Memory B cell (primary cell): Measurements from ENCODE around the gene HOXD3.

Experiments used
- ATAC-seq: fragments of 150-1000 bp; cut with Tn5 transposase; 2 replicates; pipeline ENCODE4 v1.10.0; 2021; ENCODE audit warnings: low read depth, mild to moderate bottlenecking, moderate library complexity
- DNase-seq, 2 donors: peaks; one replicate each; pipeline ENCODE4 v3.0.0; 2022; ENCODE audit warnings: low spot score in 2 of 2
- H3K27ac Mint-ChIP-seq: one replicate; pipeline ENCODE4 v1.8.0; 2022; ENCODE audit warnings: mild to moderate bottlenecking, moderate library complexity, mixed read lengths
- H3K27me3 Mint-ChIP-seq: one replicate; pipeline ENCODE4 v1.8.0; 2022; ENCODE audit warnings: mixed read lengths
- H3K36me3 Mint-ChIP-seq: one replicate; pipeline ENCODE4 v1.8.0; 2022; ENCODE audit warnings: mild to moderate bottlenecking, mixed read lengths
- H3K4me1 Mint-ChIP-seq: one replicate; pipeline ENCODE4 v1.8.0; 2022; ENCODE audit warnings: mixed read lengths
- H3K4me3 Mint-ChIP-seq: one replicate; pipeline ENCODE4 v1.8.0; 2022; ENCODE audit warnings: mild to moderate bottlenecking, moderate library complexity, mixed read lengths
- H3K9me3 Mint-ChIP-seq: one replicate; pipeline ENCODE4 v1.8.0; 2022; ENCODE audit warnings: mixed read lengths

The HOXD3 gene

GRCh38 chr2:176136374-176137251, 20.5 kb upstream of the HOXD3 start:
- DNase-seq, result no peak
- ATAC-seq, result no peak
- H3K27ac Mint-ChIP-seq, result no peak overlapping the region
- H3K27me3 Mint-ChIP-seq, result peaks cover 39% of the 10 kb centered on the region
- H3K4me3 Mint-ChIP-seq, result no peak overlapping the region
- H3K4me1 Mint-ChIP-seq, result peaks cover 15% of the 10 kb centered on the region
- H3K9me3 Mint-ChIP-seq, result peaks cover 2% of the 10 kb centered on the region
- peaks cover 3% of the 10 kb centered on the region for H3K36me3 Mint-ChIP-seq

DNA sequence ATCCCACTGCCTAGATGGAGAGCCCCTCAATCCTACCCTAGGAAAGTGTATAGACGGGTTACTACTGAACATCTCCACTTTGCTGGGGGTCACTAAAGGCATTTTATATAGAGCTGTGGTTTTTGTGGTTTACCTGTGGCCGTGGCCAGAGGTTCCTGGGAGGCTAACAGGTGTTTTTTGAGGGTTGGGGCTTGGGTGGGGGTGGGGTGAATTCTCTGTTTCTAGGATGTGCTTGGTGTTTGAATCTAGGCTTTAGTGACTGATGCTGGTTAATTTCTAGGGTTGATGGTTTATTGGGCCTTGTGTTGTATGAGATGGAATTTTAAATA, 19.9 kb upstream of the HOXD3 start:
- no peak overlapping the region for H3K27ac Mint-ChIP-seq
- peaks cover 3% of the 10 kb centered on the region for H3K36me3 Mint-ChIP-seq
- peaks cover 2% of the 10 kb centered on the region for H3K9me3 Mint-ChIP-seq
- H3K4me3 Mint-ChIP-seq, result no peak overlapping the region
- peaks cover 14% of the 10 kb centered on the region for H3K4me1 Mint-ChIP-seq
- no peak for ATAC-seq
- no peak for DNase-seq
- peaks cover 39% of the 10 kb centered on the region for H3K27me3 Mint-ChIP-seq

GRCh38 chr2:176137906-176138305, 19.2 kb upstream of the HOXD3 start:
- Mint-ChIP-seq H3K4me1 (peaks cover 12% of the 10 kb centered on the region), H3K27me3 (peaks cover 37% of the 10 kb centered on the region), H3K4me3 (no peak overlapping the region), H3K27ac (no peak overlapping the region), H3K9me3 (peaks cover 2% of the 10 kb centered on the region), H3K36me3 (peaks cover 3% of the 10 kb centered on the region)
- DNase-seq (no peak), ATAC-seq (no peak)

DNA sequence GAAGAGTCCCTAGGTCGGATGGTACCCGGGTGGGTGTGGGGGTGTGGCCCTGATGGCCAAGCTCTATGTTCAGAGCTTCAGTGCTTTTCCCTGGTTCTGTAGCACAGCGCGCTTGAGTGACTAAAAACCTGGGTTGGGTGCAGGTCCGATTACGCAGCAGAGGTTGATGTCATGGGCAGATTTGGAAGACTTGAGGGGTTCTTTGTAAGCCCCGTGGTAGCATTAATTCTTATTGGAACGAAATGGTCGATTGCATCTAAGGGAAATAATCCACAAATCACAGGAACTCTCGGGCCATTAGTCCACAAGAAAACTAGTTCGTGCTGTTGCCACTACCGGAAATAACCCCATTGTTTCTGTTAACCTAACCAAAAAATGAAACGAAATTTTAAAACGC, 18.6 kb upstream of the HOXD3 start:
- Mint-ChIP-seq H3K4me3 (no peak overlapping the region), H3K36me3 (peaks cover 3% of the 10 kb centered on the region), H3K4me1 (peaks cover 12% of the 10 kb centered on the region), H3K27ac (no peak overlapping the region), H3K27me3 (peaks cover 38% of the 10 kb centered on the region), H3K9me3 (peaks cover 2% of the 10 kb centered on the region)
- ATAC-seq (no peak), DNase-seq (no peak)

- H3K9me3 Mint-ChIP-seq, result peaks cover 2% of the 10 kb centered on the region
- DNase-seq (no peak), ATAC-seq (no peak)
- no peak overlapping the region for H3K4me3 Mint-ChIP-seq
- H3K36me3 Mint-ChIP-seq, result peaks cover 3% of the 10 kb centered on the region
- H3K27me3 Mint-ChIP-seq, result peaks cover 38% of the 10 kb centered on the region
- no peak overlapping the region for H3K27ac Mint-ChIP-seq
- peaks cover 12% of the 10 kb centered on the region for H3K4me1 Mint-ChIP-seq
These were observed 18.0 kb upstream of the HOXD3 start for GRCh38 chr2:176138923-176139660.

DNA sequence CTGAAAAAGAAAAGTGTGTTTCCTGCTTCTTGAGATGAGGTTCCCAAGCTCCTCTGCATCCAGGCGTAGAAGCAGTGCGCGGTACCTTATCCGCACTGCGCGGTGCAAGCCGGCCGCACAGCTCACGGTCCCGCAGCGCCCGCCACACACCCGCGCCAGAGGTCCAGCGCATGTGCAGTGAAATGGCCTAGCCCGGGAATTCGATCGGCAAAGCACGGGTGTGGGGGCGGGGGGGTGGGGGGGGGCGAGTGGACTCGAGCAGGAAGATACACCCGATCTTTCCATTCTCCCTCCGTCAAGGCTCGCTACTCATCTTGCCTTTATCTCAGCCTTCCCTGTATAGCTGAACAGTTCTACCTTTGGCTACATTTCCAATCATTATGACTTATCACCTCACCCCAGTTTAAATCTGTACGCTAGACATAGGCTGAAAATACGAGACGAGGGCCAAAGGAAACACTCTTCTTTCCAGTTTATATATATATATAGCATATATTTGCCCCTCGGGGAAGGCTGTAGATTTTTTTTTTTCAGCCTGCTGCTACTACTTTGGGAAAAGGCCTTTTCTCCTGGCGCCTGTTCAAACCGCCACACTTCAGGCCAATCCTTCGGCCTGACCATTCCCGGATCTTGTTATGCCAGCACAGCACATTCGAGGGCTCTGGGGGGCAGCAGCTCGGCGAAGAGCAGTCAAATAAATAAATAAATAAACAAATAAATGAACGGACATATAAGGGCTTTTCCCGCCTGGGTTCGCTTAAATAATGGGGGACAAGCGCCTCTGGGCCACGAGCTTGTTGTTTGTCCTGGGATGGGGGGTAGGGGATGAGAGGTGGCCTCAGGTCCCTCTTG, 17.2 kb upstream of the HOXD3 start:
- ATAC-seq (no peak), DNase-seq (no peak)
- peaks cover 12% of the 10 kb centered on the region for H3K4me1 Mint-ChIP-seq
- H3K4me3 Mint-ChIP-seq, result no peak overlapping the region
- no peak overlapping the region for H3K27ac Mint-ChIP-seq
- H3K36me3 Mint-ChIP-seq, result peaks cover 3% of the 10 kb centered on the region
- peaks cover 39% of the 10 kb centered on the region for H3K27me3 Mint-ChIP-seq
- H3K9me3 Mint-ChIP-seq, result peaks cover 2% of the 10 kb centered on the region

GRCh38 chr2:176140513-176141317, 16.4 kb upstream of the HOXD3 start:
- ATAC-seq (peak; percentile 82), DNase-seq (peak; percentile 52 to 78)
- H3K9me3 Mint-ChIP-seq, result peaks cover 1% of the 10 kb centered on the region
- peaks cover 10% of the 10 kb centered on the region for H3K4me1 Mint-ChIP-seq
- H3K36me3 Mint-ChIP-seq, result peaks cover 3% of the 10 kb centered on the region
- H3K27me3 Mint-ChIP-seq, result peaks cover 40% of the 10 kb centered on the region
- H3K27ac Mint-ChIP-seq, result no peak overlapping the region
- H3K4me3 Mint-ChIP-seq, result peak overlapping the region; percentile 2

GRCh38 chr2:176142281-176142680, 14.8 kb upstream of the HOXD3 start:
- Mint-ChIP-seq H3K27me3 (peaks cover 35% of the 10 kb centered on the region), H3K4me3 (no peak overlapping the region), H3K36me3 (peaks cover 3% of the 10 kb centered on the region), H3K27ac (no peak overlapping the region), H3K9me3 (no peaks in the 10 kb centered on the region), H3K4me1 (peaks cover 5% of the 10 kb centered on the region)
- ATAC-seq, result no peak
- no peak for DNase-seq

- H3K4me1 Mint-ChIP-seq, result peaks cover 5% of the 10 kb centered on the region
- H3K36me3 Mint-ChIP-seq, result no peaks in the 10 kb centered on the region
- no peak for ATAC-seq
- H3K4me3 Mint-ChIP-seq, result no peak overlapping the region
- H3K27ac Mint-ChIP-seq, result no peak overlapping the region
- DNase-seq, result peak in 1 of 2 donors; percentile 6
- no peaks in the 10 kb centered on the region for H3K9me3 Mint-ChIP-seq
- H3K27me3 Mint-ChIP-seq, result peaks cover 29% of the 10 kb centered on the region
These were observed 11.8 kb upstream of the HOXD3 start for GRCh38 chr2:176145085-176145969.

GRCh38 chr2:176146101-176146500, 11.0 kb upstream of the HOXD3 start:
- no peak overlapping the region for H3K4me3 Mint-ChIP-seq
- peaks cover 5% of the 10 kb centered on the region for H3K4me1 Mint-ChIP-seq
- DNase-seq (no peak), ATAC-seq (no peak)
- no peaks in the 10 kb centered on the region for H3K36me3 Mint-ChIP-seq
- H3K27me3 Mint-ChIP-seq, result peaks cover 32% of the 10 kb centered on the region
- H3K9me3 Mint-ChIP-seq, result no peaks in the 10 kb centered on the region
- no peak overlapping the region for H3K27ac Mint-ChIP-seq

- H3K4me1 Mint-ChIP-seq, result no peaks in the 10 kb centered on the region
- H3K36me3 Mint-ChIP-seq, result no peaks in the 10 kb centered on the region
- ATAC-seq (no peak), DNase-seq (no peak)
- H3K27me3 Mint-ChIP-seq, result peaks cover 28% of the 10 kb centered on the region
- no peak overlapping the region for H3K27ac Mint-ChIP-seq
- no peaks in the 10 kb centered on the region for H3K9me3 Mint-ChIP-seq
- no peak overlapping the region for H3K4me3 Mint-ChIP-seq
These were observed 10.5 kb upstream of the HOXD3 start for GRCh38 chr2:176146645-176147044.

- Mint-ChIP-seq H3K27ac (no peak overlapping the region), H3K4me3 (no peak overlapping the region), H3K4me1 (no peaks in the 10 kb centered on the region), H3K27me3 (peaks cover 26% of the 10 kb centered on the region), H3K36me3 (no peaks in the 10 kb centered on the region), H3K9me3 (no peaks in the 10 kb centered on the region)
- DNase-seq (no peak), ATAC-seq (no peak)
These were observed 9.8 kb upstream of the HOXD3 start for GRCh38 chr2:176147210-176147799.
